ENCODE measurements around the gene TLR9.
A peak's percentile ranks its signal among the peaks of the same experiment; 100 is the strongest.

Gene TLR9

DNA sequence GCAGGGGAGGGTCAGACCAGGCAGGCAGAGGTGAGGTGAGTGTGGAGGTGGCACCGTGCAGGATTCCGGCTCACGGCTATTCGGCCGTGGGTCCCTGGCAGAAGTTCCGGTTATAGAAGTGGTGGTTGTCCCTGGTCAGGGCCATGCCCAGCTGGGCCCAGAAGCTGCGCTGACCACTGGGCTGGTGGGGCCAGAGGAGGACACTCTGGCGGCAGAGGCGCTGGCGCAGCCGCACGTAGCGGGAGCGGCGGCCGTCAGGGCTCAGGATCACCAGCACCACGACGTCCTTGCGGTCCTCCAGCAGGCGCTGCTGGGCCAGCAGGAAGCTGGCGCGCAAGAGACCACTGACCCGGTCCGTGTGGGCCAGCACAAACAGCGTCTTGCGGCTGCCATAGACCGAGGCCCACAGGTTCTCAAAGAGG lies 4.3 kb downstream of the TLR9 start:
- H3K4me3 ChIP-seq (ENCODE audit: low read depth, low read length) = no peak overlapping the region
- DNase-seq (ENCODE audit: low read depth) = no peak

DNA sequence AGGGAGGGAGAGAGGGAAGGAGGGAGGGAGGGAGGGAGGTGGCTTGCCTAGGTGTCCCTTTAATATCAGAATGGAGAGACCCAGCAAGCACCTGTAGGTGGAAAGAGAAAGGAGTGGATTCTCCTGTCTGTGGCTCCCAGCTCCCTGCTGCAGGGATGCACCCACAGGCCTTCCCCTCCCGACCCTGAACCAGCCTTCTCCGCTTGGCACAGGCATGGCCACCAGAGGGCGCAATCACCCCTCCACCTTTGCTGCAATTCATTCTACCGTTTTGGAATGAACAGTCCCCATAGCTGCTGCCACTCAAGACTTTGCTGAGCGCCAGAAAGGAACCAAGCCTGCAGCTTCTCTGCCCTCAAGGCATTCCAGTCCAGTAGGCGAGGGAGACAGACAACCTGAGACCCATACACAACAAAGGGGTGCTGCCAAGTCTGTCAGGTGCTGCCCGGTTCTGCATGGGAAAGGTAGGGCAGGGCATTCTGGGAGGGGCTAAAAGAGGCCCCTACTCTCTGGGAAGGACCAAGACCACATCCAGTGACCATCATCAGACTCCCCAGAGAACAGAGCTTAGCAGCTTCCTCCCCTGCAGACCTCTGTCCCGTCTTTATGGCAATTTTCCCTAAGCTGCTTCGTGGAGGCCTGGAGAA lies 4.9 kb downstream of the TLR9 start:
- no peak overlapping the region for H3K4me3 ChIP-seq (ENCODE audit: low read depth, low read length)
- DNase-seq (ENCODE audit: low read depth) = peak; percentile 15

DNA sequence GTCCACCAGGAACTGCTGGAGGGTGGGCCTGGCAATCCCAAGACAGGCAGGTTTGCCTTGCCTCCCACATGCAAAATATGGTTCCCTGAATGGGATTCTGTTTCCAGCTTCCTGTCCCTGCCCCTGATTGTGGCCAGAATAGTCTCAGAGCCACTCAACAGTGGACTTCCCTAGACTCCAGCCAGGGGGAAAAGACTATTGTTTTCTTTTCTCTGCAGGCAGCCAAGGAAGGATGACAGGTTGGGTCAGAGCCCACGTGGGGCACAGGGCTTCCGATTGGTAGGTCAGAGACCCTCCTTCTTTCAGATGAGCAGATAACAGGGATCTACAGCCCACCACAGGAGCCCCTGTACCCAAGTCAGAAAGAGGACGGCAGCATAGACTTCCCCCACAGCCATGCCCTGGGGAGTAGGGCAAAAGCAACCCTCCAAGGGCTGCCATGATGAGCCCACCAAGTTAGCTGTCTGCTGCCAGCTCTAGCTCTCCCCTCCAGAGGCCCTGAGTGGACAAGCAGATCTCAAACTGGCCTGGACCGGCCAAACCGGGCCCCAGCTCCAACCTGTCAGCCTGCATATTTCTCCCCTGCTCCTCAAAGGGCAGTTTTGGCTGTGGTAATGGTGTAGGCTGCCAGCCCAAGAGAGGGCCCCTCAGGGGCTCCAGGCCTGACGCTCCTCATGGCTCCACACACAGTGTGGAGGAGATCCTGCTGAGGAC lies 6.4 kb downstream of the TLR9 start:
- H3K4me3 ChIP-seq (ENCODE audit: low read depth, low read length) = no peak overlapping the region
- no peak for DNase-seq (ENCODE audit: low read depth)

DNA sequence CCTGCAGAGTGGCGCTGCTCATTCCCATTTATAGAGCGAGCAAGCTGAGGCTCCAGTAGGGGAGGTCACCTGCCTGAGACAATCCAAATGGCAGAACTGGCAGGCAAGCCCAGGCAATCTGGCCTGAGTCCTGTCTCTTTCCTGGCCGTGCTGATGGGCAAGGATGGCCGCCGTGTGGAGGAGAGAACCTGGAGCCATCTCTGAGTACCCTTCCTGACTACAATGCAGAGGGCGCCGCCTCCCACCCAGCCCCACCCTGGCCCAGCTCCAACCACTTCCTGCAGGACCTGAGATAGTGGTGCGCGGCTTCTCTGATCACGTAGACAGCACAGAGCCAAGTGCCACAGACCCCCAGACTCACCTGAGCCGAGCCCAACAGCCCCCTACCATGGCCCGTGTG lies 7.0 kb downstream of the TLR9 start:
- no peak for DNase-seq (ENCODE audit: low read depth)
- no peak overlapping the region for H3K4me3 ChIP-seq (ENCODE audit: low read depth, low read length)

DNA sequence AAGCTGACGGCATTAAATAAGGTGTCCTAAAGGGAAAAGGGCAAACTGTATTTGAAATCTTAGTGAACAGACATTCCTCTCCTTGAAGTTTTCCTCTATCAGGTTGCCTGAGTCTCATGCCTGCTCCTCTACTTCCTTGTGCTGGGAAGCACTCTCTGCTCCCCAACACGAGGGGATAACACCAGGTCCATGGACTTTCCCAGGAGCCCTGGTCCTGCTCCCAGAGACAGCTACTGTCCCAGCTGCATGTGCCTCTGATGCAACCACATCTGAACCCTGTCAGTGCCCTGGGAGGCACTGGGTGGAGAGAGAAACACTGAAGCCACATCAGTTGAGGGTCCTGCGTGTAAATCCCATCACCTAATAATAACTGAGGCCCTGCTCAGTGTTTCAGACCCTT lies 7.4 kb downstream of the TLR9 start:
- DNase-seq (ENCODE audit: low read depth) = no peak
- H3K4me3 ChIP-seq (ENCODE audit: low read depth, low read length) = no peak overlapping the region

DNA sequence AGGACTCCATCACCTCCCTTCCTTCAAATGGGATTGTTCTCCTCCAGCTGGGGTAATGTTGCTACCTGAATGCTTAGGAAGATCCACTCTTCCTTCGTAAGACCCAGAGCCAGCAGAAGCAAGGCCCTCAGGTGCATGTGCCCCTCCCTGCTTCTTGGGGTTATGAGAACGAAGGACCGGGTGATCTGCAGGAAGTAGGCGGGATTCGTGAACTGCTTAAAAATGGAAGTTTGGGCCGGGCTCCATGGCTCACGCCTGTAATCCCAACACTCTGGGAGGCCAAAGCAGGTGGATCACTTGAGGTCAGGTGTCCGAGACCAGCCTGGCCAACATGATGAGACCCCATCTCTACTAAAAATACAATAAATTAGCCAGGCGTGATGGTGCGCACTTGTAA lies 8.0 kb downstream of the TLR9 start:
- no peak overlapping the region for H3K4me3 ChIP-seq (ENCODE audit: low read depth, low read length)
- DNase-seq (ENCODE audit: low read depth) = no peak

DNA sequence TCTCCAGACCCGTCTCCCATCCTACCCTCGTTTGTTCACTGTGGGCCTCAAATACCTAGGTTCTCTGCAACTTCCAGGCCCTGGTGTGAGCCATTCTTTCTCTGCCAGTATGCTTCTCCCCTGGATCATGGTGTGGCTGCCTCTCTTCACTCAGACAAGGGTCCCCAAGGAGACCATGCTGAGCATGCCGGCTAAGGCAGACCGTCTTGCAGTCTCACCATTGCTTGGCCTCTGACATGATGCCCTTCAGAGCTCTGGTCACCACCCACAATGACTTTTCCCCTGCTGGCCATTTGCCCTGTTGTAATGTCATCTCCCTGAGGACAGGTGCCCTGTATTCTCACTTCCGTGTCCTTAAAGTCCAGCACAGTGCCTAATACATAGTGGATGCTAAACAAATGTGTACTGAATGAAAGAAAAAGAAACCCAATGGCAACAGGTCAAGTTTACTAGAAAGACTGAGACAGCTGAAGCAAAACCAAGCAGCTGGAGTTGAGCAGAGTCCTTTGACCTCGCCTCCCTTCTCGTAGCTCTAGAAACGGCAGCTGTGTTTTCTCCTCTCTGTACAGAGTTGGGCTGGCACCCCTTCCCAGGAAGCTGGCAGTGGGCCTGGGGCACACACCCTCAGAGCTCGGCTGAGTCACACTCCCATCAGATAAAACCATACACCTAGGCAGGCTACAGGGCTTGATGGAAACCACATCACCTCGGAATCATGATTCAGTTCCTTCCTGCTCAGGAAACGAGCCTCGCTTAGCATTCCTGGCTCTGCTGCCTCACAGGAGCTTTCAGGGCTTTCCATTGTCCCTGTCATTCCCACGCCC lies 8.6 kb downstream of the TLR9 start:
- DNase-seq (ENCODE audit: low read depth) = peak; percentile 49
- no peak overlapping the region for H3K4me3 ChIP-seq (ENCODE audit: low read depth, low read length)

DNA sequence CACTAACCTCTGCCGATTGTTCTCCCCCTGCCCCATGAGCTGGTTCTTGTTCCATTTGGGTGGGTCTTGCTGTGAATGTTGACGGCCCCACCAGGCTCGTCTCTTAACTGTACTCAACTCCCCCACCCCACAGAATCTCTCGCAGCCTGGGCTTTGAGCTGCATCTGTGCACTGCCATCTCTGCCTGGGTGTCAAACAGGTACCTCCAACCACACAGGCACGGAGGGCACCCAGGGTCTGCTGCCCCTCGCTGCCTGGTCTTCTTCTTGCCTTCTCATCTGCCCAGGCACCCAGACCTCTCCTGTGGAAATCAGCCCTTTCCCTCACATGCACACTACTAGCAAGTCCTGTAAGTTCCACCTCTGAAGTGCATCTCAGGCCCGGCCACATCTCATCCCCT lies 10.1 kb downstream of the TLR9 start:
- no peak for DNase-seq (ENCODE audit: low read depth)
- no peak overlapping the region for H3K4me3 ChIP-seq (ENCODE audit: low read depth, low read length)

DNA sequence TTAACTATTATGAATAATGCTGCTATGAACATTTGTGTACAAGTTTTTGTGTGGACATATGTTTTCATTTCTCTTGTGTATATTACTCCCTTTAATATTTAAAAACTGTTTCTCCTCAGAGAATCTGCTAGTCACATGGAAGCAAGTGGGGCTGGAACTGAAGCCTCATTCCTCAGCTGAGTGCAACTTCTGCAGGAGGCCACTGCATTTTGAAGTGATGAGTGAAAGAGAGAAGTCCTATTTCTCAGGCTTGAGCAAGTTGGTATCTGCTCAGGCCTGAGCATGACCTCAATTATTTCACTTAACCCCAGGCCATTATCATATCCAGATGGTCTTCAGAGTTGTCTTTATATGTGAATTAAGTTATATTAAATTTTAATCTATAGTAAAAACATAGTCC lies 11.5 kb downstream of the TLR9 start:
- no peak for DNase-seq (ENCODE audit: low read depth)
- no peak overlapping the region for H3K4me3 ChIP-seq (ENCODE audit: low read depth, low read length)

DNA sequence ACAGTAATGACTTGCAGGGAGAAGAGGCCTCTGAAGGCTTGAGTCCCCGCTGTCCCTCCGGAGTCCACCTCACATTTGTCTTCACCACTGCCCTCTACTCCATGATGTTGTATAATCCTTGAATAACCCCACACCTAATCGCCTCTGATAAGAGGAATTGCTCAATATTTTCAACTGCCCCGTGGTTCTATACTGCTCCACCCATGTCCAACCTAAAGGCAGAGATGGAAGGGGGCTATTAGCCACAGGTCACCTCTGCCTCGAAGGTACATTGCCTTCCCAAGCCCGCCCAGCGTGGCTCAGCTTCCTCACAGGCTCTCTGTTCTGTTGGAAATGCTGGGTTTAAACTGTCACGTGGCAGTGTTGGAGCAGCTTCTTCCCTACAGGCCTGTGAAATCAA lies 12.4 kb downstream of the TLR9 start:
- no peak overlapping the region for H3K4me3 ChIP-seq (ENCODE audit: low read depth, low read length)
- no peak for DNase-seq (ENCODE audit: low read depth)

DNA sequence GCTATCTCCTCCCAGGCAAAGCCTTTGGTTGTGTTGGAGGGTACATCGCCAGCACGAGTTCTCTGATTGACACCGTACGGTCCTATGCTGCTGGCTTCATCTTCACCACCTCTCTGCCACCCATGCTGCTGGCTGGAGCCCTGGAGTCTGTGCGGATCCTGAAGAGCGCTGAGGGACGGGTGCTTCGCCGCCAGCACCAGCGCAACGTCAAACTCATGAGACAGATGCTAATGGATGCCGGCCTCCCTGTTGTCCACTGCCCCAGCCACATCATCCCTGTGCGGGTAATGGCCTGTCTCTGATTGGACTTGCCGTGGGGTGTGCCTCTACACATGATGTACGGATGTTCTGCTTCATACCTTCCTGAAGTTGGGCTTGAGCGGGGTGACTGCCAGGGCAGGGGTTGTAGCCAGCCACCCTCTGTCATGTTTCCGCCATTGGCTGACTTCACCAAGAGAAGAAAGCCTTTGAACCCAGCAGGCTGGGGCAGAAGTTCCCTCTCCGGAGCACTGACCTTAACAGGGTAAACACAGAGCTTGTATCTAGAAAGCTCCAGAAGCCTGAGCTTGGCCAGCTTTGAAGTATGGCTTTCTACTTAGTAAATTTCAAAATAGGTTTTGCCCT lies 14.1 kb downstream of the TLR9 start:
- no peak for DNase-seq (ENCODE audit: low read depth)
- no peak overlapping the region for H3K4me3 ChIP-seq (ENCODE audit: low read depth, low read length)

DNA sequence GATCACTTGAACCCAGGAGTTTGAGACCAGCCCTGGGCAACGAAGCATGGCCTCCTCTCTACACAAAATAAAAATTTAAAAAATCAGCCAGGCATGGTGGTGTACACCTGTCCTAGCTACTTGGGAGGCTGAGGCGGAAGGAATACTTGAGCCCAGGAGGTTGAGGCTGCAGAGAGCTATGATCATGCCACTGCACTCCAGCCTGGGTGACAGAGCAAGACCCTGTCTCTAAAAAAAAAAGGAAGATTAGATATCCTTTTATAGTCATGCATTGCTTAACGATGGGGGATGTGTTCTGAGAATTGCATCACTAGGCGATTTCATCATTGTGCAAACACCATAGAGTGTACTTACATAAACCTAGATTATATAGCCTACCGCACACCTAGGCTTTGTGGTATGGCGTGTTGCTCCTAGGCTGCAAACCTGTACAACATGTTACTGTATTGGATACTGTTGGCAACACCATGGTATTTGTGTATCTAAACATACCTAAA lies 14.8 kb downstream of the TLR9 start:
- peak; percentile 33 for DNase-seq (ENCODE audit: low read depth)
- H3K4me3 ChIP-seq (ENCODE audit: low read depth, low read length) = no peak overlapping the region

DNA sequence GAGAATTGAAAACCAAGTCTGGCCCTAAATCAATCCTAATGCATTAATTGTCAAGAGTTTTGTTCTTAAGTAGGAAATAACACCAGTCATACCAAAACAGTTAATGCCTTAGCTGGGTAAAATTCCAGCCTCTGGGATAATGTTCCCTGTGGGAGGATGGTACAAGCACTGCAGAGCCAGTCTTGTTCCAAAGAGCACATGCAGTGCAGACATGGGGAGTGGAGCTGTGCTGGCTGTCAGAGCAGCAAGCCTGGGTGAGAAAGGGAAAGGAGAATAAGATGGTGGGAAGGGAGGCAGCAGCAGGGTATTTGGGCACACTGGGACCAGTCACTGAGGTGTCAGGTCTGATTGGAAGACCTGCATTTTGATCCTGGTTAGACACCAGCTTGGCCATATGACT lies 15.4 kb downstream of the TLR9 start:
- DNase-seq (ENCODE audit: low read depth) = no peak
- H3K4me3 ChIP-seq (ENCODE audit: low read depth, low read length) = no peak overlapping the region

DNA sequence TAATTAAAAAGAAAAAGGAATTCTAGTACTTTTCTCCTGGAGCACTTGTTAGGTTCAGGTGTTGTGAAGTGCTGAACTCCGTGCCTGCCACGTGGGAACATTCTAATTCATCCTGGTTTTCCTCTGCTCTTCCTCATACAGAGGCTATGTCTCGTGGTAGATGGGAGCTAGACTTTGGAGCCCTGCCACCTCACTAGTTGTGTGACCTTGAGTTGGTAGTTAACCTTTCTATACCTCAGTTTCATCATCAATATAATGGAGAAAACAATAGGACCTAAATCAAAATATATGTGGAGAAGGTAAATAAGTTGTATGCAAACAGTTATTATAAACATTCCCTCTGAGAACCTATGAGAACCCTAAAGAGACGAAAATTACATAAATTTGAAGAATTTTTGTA lies 16.9 kb downstream of the TLR9 start:
- no peak for DNase-seq (ENCODE audit: low read depth)
- no peak overlapping the region for H3K4me3 ChIP-seq (ENCODE audit: low read depth, low read length)

DNA sequence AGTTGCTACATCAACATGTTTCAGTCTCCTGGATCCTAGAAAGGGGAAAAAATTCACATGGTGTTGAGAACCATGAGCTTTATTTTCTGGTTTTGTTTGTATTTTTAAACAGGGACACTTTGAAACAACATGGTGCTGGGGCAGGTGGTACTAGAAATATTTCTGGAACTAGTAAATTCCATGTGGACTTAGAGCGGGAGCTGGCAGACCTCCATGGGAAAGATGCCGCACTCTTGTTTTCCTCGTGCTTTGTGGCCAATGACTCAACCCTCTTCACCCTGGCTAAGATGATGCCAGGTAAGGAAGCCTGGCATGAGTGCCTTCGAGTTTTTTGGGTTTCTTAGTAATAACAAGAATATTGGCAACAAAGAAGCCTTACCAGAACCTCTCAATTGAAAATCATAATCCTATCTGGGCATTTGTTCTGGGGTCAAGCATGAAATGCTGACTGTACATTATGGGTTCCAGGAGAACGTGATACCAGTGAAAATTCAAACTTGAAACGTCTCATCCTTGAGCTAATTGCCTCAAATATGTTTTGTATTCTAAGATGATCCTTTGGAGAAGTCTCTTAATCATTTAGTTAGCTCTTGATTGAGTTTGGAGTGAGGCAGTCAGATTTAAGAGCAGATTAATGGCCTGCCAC lies 19.6 kb downstream of the TLR9 start:
- DNase-seq (ENCODE audit: low read depth) = no peak
- no peak overlapping the region for H3K4me3 ChIP-seq (ENCODE audit: low read depth, low read length)

DNA sequence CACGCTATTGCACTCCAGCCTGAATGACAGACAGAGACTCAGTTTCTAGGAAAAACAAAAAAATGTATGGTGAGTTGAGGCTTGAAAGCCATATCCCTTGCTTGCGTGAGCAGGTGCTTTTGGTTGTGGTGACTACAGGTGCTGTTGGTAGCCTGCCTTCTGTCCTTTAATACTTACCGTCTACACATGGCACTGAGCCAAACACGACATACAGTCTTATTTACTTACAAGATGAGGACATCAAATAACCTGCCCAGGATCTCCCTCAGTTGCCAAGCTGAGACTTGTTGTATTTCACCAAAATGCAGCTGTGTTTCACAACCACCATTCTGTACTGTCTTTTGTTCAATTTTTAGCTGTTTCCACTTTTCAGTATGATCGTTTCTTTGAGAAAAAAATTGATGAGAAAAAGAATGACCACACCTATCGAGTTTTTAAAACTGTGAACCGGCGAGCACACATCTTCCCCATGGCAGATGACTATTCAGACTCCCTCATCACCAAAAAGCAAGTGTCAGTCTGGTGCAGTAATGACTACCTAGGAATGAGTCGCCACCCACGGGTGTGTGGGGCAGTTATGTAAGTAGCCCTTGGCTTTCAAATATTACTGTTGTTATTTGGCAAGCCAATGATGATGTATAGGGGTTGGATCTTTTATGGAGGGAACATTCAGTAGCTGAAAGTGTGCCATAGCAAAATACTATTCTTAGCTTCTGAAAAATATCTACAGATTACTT lies 20.9 kb downstream of the TLR9 start:
- DNase-seq (ENCODE audit: low read depth) = no peak
- H3K4me3 ChIP-seq (ENCODE audit: low read depth, low read length) = no peak overlapping the region

DNA sequence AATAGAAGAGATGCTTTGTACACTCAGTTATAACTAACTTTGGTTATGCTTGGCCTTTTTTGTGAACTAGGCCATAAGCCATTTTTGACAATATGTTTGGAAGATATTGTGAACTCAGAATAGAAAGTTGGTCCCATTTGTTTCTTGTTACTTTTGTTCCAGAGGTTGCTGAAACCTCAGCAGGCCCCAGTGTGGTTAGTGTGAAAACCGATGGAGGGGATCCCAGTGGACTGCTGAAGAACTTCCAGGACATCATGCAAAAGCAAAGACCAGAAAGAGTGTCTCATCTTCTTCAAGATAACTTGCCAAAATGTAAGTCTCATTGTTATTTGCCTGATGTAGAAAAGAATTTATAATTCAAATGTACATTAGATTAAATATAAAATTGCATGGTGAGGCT lies 21.7 kb downstream of the TLR9 start:
- H3K4me3 ChIP-seq (ENCODE audit: low read depth, low read length) = no peak overlapping the region
- no peak for DNase-seq (ENCODE audit: low read depth)

DNA sequence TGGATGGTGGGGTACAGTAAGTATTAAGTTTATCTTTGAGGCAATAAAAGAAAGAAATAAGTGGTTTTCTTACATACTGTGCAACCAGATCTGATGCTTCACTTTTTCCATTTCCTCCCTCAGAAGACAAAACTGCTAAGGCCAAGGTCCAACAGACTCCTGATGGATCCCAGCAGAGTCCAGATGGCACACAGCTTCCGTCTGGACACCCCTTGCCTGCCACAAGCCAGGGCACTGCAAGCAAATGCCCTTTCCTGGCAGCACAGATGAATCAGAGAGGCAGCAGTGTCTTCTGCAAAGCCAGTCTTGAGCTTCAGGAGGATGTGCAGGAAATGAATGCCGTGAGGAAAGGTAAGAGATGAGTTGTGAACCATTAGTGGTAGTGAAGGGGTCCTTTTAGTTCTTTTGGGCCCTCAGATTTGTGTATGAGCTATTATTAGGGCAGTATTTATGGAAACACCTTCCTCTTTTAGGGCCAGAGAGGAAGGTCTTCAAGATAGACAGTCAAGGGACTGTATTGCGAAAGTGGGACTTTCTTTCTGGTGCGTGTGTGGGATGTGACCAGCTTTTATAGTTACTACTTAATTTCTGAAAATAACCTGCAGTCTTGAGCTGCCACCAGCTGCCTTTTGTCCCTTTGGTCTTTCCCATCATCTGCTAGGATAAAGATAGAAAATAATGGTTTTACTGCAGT lies 22.9 kb downstream of the TLR9 start:
- DNase-seq (ENCODE audit: low read depth) = no peak
- H3K4me3 ChIP-seq (ENCODE audit: low read depth, low read length) = no peak overlapping the region

Measured in skeletal muscle cell (primary cell).